ENCODE data around the gene SPDYE4. TPM values are rescaled to one million over a fixed set of nuclear protein-coding genes. Genes with fewer than 3 reads are reported as not detected.

Gene SPDYE4
- total RNA-seq, 1 donor from 2014 or later: not detected

DNA sequence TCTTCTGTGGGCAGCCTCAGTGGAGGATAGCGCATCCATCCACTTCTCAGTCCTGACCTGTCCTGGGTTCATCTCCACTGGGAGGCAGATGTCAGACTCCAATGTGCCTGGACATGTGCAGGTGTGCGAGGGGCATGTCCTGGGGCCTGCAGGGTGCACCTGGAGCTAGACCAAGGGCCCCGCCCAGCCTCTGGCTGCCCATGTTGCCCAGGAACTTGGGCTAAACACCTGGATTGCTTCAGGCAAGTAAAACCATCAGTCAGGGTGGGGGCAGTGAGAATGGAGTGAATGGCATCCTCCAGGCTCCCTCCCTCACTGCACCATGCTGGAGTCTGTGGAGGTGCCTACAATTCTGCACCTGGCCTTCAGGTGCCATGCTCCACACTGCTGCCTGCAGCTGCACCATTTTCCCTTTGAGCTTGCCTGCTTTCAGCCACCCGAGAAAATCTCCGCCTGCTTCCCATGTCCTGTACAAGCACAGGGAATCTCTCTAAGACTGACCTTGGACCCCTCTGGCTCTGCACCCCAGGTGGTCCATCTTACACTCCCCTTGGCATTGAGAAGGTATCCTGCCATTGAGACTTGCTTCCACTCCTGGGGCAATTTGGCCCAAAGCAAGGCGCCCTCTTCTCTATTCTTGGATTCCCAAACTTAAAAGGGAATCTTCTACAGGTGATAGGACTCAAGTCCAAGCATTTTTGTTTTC lies 42.9 kb upstream of the SPDYE4 start:
- TF ChIP-seq, protein P1, sequence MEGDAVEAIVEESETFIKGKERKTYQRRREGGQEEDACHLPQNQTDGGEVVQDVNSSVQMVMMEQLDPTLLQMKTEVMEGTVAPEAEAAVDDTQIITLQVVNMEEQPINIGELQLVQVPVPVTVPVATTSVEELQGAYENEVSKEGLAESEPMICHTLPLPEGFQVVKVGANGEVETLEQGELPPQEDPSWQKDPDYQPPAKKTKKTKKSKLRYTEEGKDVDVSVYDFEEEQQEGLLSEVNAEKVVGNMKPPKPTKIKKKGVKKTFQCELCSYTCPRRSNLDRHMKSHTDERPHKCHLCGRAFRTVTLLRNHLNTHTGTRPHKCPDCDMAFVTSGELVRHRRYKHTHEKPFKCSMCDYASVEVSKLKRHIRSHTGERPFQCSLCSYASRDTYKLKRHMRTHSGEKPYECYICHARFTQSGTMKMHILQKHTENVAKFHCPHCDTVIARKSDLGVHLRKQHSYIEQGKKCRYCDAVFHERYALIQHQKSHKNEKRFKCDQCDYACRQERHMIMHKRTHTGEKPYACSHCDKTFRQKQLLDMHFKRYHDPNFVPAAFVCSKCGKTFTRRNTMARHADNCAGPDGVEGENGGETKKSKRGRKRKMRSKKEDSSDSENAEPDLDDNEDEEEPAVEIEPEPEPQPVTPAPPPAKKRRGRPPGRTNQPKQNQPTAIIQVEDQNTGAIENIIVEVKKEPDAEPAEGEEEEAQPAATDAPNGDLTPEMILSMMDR (IDR thresholded peaks at IDR 0.05): no peak
- no peak overlapping the region for H3K27ac ChIP-seq
- DNase-seq (no peak), ATAC-seq (no peak)
- H3K4me3 ChIP-seq: no peak overlapping the region
- H3K4me1 ChIP-seq: no peaks in the 10 kb centered on the region
- H3K27me3 ChIP-seq: peaks cover 19% of the 10 kb centered on the region
- H3K36me3 ChIP-seq: no peaks in the 10 kb centered on the region
- intact Hi-C loops (cut with DNase I): no loop called here
- no peaks in the 10 kb centered on the region for H3K9me3 ChIP-seq

DNA sequence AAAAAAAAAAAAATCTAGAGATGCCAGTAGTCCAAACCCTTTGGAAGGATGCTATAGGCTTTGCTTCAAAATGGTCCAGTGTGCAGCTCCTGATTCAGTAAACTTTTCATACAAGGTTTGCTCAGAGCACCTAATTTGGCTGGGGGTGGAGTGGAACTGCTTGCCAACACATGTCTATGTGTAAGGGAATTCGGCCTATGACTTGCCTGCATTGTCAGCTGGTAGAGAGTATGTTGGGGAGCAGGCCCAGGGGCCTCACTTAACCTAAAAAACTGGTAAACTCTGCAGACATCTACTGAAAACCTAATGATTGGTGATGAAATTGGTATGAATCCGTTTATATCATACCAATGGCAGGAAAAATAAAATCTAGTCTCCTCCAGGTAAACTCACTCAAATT lies 42.3 kb upstream of the SPDYE4 start:
- Histone ChIP-seq H3K4me3 (no peak overlapping the region), H3K27ac (no peak overlapping the region), H3K4me1 (no peaks in the 10 kb centered on the region), H3K9me3 (no peaks in the 10 kb centered on the region), H3K36me3 (no peaks in the 10 kb centered on the region), H3K27me3 (peaks cover 19% of the 10 kb centered on the region)
- TF ChIP-seq, protein P1 (IDR thresholded peaks at IDR 0.05): no peak
- DNase-seq (no peak), ATAC-seq (no peak)
- intact Hi-C loops (cut with DNase I): no loop called here

DNA sequence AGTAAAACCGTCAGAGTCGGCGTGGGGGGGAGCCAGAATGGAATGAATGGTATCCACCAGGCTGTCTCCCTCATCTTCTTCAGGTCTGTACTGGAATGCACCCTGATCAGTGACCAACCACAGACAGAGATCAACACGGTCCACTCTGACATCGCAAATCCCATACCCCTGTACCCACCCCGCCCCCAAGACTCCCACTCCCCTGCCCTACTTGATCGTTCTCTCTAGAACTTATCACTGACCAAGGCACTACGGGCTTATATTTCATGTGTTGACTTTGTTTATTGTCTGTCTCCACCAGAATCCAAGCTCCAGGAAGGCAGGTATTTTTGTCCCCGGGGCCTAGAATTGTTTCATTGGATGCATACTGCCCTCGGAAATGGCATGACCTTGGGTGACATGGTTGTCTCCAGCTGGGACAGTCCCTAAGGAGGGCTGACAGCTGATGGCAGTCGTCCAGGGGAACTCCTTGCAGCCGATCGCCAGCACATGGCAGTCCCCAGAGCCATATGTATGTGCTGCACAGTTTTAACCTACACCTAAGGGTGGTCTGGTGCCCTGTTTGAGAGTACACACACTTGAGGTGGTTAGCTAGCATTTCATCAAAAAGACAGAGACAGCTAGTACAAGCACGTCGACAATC lies 41.3 kb upstream of the SPDYE4 start:
- intact Hi-C loops (cut with DNase I): no loop called here
- no peaks in the 10 kb centered on the region for H3K4me1 ChIP-seq
- no peaks in the 10 kb centered on the region for H3K36me3 ChIP-seq
- TF ChIP-seq, protein P1 (IDR thresholded peaks at IDR 0.05): peak; percentile 2
- ATAC-seq (no peak), DNase-seq (no peak)
- no peak overlapping the region for H3K27ac ChIP-seq
- peaks cover 19% of the 10 kb centered on the region for H3K27me3 ChIP-seq
- H3K4me3 ChIP-seq: no peak overlapping the region
- no peaks in the 10 kb centered on the region for H3K9me3 ChIP-seq

DNA sequence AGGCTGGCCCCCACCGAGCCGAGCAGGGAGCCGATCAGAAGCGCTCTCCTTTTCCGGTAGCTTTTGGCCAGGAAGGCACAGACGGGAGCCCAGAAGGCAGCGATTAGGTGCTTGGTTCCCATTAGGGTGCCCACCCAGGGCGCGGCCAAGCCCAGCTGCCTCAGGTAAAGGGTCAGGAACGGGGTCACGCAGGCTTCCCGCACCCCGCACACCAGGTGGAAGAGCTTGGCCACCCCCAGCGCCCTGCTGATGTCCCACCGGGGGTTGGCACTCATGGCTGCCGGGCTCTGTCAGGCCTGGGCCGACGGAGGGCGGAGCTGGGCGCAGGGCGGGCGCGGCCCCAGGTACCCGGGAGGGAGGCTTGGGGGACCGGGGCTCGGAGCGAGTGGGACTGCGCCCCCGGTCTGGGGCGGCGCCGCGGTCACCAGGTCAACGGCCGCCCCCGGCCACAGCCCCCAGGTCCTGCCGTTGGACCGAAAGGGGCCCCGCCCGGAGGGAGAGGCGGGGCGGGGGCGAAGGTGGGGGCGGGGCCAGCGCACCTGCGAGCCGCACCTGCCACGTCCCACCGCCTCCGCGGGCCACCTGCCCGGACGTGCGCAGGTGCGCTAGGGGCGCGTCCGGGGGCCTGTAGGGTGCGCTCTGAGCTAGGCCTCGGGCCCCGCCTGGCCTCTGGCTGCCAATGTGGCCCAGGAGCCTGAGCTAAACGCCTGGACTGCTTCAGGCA lies 40.7 kb upstream of the SPDYE4 start, which contains the start of gene MFSD6L:
Gene MFSD6L (minus strand): TSS at position 520 of the 724 bp plus-strand sequence. CDS start 245 bp downstream, at position 275.
- intact Hi-C loops (cut with DNase I): no loop called here
- Histone ChIP-seq H3K4me3 (no peak within 1 kb of the TSS), H3K27ac (no peak within 1 kb of the TSS), H3K4me1 (no peaks in the 10 kb centered on the region), H3K36me3 (no peaks in the 10 kb centered on the region), H3K9me3 (no peaks in the 10 kb centered on the region), H3K27me3 (peaks cover 19% of the 10 kb centered on the region)
- ATAC-seq (peak; percentile 88), DNase-seq (peak; percentile 75)
- TF ChIP-seq, protein P1 (IDR thresholded peaks at IDR 0.05): peak; percentile 10

DNA sequence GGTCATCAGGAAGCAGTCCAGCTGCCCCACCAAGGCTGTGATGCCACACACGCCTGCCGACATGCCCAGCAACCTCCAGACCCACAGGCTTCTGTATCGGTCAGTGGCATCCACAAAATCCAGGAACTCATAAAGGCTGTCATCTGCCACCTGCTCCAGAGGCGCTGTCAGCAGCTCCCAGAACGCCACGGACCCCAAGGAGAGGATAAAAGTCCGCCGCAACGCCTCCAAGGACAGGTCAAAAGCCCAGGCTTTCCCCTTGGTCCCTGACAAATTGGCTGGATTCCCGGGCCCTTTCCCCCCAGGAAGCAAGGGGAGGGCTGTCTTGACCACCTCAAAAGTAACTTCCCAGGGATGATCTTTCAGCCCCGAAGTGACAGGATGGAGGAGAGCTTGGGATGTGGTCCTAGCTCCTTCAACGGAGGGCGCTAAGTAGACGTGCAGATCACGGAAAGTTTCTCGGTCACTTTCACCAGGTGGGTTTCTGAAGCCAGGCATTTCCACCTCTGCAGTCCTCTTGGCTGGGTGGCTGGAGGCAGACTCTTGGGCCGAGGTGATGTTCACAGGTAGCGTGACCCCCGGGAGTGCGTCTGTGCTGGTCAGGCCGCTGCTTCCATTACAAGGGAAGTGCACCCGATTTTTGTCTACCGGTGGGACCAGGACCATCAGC lies 40.0 kb upstream of the SPDYE4 start:
- DNase-seq: no peak
- TF ChIP-seq, protein P1 (IDR thresholded peaks at IDR 0.05): no peak
- Histone ChIP-seq H3K27ac (no peak overlapping the region), H3K4me1 (no peaks in the 10 kb centered on the region), H3K9me3 (no peaks in the 10 kb centered on the region), H3K36me3 (no peaks in the 10 kb centered on the region), H3K4me3 (no peak overlapping the region), H3K27me3 (peaks cover 19% of the 10 kb centered on the region)
- ATAC-seq: no peak
- intact Hi-C loops (cut with DNase I): no loop called here
